HG03442 (cell line): ENCODE results near the gene TMEM200A.

Experiments used
- ATAC-seq: cut with Tn5 transposase; IDR thresholded peaks from one replicate; pipeline ENCODE4 v1.9.1; 2021; ENCODE audit warnings: mild to moderate bottlenecking, moderate library complexity; ENCODE audit not compliant: unreplicated experiment

Gene TMEM200A

DNA sequence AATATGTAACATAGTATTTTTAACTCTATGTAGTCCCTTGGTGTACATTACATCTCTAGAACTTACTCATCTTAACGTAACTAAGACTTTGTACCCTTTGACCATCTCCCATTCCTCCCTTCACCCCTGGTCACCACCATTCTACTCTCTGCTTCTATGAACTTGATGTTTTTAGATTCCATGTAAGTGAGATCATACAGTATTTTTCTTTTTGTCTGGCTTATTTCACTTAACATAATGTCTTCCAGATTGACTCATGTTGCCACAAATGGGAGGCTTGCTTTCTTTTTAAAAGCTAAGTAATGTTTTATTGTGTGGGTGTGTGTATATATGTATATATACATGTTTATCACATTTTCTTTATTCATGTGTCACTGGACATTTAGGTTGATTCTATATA lies 55.8 kb downstream of the TMEM200A start:
- ATAC-seq: no peak

DNA sequence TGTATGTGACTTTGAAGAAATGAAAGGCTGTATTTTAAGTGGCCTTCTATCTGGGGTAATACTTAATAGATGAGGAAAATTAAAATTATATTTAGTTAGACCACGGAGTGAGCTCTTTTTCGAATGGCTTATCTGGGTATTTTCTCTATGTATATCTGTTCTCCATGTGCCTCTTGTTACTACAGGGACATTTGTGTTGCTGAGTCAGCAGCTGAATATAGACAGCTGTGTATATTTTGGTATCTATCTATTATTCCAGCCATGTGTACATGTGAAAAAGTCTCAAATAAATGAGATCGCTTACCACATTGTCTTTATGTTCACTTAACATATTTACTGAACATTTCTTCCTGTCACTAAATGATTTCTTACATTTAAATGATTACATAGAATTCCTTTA lies 57.2 kb downstream of the TMEM200A start:
- no peak for ATAC-seq

DNA sequence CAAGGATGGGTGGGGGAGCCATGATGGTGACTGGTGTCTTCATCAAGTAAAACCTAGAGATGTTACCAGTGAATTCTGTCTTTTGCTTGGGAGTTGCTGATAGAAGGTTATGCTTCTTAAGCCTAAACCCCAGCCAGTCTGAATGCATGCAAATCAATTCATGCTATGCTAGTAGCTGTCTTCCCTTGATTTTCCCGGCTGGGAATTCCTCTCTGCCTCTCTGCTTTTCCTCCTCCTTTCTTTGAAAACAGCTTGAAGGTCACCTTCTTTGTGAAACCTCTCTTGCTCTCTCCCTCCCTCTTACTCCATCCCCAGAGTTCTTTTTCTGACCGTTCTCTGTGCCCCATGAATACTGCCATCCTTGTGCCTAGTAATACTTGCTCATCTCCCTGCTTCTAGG lies 58.9 kb downstream of the TMEM200A start:
- no peak for ATAC-seq

DNA sequence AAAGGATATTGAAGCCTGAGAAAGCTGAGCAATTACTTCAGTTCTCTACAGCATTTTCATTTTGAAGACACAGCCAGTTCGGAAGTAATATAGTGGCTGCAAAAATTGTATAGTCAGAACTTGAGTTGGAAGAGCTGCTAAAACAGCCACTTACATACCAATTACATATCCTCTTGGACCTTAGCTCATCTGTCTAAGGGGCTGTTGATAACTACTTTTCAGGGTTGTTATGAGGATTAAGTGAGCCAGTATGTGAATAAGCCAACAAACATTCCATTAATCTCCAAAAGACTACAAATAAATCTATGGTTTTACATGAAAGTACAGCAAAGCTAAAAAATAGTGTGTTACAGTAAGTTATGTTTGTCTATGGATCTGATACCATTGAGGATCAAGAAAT lies 59.7 kb downstream of the TMEM200A start:
- ATAC-seq: no peak

DNA sequence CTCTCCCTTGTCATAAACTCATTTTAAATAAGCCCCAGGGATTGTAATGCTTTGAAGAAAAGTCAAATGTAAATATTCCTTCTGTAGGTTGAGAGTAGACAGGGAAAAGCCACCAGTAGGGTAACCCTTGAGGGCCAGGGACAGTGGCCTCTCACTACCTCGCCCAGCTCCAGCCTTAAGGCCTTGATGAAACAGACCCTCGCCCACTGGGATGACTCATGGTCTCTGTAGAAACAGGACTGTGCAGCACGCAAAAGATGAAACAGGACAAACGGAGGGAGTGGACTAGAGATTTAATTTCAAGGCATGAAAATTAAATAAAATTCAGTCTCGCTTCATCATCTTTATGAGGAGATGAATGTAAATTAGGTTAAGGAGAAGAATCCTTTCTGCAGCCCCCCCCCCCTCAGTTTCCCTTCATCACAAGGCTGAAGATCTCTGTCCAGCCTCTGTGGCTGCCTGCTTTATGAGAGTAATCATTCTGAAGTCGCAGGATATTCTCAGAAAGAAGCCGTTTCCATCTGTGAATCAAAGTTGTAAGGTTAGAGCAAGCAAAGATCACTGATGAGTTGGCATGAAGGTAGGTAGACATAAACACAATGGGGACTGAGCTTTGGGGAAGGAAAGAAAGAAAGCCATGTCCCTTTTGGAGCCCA lies 60.4 kb downstream of the TMEM200A start:
- no peak for ATAC-seq

DNA sequence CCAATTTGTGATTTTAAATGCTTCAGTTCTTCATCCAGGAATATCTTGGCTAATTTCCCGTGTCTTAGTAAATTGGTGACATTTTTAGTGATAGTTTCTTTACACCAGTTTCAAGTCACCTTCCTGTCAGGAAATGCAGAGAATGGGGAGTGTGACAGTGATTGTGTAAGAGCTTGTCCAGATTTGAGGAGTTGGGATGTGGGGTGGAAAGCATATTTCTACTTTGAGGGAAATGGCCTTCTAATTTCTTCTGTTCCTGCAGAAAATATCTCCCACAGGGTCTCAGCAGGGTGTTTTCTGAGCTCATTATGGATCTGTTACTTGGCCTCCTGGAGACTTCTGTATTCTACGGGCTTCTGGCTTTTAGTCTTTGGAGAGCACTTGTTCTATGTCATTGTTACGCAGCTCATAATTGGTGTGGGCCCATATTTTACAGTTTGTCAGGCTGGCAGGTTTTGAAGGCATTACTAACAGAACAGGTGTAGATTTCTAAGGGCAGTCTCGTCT lies 65.6 kb downstream of the TMEM200A start:
- ATAC-seq: no peak

DNA sequence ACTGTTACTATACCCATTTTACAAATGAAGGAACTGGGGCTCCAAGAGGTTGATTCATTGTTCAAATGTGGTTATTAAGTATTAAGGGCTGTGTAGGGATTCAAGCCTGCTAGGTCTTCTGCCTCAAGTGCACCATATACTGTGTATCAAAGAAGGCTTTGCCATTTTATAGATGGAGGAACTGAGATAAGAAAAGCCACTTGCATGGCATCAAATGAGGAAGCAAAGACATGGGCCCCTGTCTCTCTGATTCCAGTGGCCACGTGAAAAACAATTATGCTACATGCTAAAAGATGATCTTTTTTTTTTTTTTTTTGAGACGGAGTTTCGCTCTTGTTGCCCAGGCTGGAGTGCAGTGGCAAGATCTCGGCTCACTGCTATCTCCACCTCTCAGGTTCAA lies 67.0 kb downstream of the TMEM200A start:
- ATAC-seq: no peak

DNA sequence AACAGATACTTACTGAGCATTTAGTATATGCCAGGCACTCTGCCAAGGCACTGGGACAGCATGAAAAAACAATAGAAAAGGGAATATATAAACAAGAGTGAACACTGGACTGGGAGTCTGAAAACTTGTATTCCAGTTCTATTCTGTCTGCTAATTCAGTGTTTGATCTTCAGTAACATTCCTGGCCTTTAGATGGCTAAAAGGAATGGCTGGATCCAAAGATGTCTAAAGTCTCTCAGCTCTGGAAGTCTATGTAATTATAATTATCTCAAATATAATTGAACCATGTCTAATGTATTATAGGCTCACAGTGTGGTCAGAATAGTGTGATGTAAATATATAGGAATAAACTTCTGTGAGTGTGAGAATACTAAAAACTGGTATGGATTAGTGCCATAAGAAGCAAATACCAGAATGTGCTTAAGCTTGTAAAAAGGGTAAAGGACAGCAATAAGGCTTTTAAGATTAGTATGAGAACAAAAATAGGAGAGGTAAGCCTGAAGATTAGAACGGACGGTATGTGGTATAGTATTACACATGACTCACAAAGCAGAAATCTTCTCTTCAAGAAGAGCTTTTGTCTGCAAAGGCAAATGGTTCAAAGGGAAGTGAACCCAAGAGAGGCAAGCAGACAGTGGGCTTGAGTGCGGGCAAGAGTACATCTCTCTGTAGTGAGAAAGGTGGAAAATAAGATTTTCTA lies 68.5 kb downstream of the TMEM200A start:
- no peak for ATAC-seq

DNA sequence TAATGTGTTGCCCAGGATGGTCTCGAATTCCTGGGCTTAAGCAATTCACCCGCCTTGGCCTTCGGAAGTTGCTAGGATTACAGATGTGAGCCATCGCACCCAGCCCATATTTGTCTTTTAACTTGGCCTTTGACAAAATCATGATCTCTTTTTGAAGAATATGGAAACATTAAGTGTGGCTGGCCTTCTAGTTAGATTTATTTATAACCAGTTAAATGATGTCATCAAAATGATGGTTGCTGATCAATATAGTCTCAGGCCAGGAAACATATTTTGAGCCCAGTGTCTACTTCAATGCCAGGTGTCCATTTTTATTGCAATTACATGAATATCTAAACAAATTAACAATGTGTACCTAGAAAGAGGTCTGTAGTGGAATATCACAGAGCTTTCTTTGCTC lies 69.4 kb downstream of the TMEM200A start:
- ATAC-seq: no peak

DNA sequence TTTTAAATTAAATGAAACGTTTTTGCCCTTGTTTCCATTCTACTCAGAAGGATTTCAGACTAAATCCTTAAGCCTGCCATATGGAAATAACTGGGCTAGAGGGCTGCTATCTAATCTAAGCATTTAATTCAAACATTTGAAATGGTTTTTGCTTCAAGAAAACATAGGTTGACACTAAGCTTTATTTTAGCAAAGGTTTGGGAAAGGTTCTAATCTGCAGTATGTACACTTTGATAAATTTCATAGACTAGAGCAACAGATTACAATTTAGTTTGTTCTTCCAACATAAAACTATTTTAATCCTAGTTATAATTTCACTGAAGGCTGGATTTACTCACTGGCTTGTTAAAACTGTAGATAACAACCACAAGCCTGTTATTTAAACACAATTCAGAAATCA lies 72.1 kb downstream of the TMEM200A start:
- no peak for ATAC-seq

DNA sequence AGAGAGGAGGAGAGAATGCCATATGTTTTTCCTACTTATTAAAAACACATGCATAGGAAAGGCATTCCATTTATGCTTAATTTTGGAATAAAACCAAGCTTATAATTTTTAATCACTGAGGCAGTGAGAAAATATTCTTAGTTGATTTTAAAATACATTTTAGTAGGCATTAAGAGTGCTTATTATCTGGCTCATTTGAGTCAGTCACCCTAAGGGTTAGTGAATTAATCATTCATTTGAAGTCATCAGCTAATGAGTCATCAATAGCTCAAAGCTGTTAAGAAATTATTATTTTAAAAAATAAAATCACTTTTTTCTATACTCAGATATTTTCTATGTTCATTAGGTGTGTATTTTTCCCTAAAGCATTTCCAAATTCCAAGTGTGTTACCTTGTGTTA lies 81.6 kb downstream of the TMEM200A start:
- ATAC-seq: no peak

DNA sequence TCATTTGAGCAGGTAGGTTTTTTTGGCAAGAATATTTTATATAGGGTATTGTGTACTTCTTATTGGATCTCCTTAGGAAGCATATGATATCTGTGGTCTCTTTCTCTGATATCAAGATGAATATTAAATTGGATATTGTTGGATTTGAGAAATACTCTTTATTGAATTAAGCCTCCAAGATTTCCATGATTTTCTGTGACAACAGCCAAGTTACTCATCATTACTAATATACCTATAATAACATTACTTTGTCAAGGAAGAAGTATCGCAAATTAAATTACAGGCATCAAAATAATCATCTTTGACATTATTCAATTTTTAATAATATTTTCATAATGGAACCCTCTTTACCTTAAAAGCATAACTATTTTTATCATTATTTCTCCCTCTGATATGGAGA lies 86.5 kb downstream of the TMEM200A start:
- ATAC-seq: no peak

DNA sequence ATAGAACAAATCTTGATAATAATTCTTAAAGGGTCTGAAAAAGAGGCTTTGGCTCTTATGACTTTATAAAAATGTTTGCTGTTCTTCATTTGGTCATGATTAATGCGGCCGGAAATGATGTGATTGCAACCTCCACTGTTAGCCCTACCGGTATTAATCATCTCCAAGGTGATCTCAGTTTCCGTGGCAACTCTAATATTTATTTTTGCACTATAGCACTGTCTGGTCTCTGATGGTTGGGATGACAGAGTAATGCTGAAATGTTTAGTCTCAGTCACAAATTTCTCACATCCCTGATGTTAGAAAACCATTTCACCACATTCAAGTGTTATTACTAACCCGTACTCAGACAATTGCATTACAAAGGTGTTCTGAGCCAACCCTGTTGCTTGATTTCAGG lies 87.4 kb downstream of the TMEM200A start:
- no peak for ATAC-seq

DNA sequence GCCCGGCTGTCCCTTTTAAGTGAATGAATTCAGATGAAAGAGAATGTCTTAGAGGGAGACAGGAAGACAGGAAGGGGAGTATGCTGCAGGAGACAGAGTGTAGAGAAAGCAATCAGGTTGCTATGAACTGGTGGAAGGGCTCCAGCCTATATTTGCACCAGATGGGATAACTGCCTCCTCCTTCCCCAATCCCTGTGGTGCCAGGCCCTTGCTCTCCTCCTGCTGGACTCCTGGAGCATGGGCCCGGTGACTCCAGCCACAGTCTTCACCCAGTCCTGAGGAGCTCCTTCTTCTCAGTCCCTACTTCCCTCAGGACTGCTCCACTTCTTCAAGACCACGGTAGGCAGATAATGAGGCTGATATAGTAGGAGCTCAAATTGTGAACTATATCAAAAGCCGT lies 91.8 kb downstream of the TMEM200A start:
- ATAC-seq: no peak

DNA sequence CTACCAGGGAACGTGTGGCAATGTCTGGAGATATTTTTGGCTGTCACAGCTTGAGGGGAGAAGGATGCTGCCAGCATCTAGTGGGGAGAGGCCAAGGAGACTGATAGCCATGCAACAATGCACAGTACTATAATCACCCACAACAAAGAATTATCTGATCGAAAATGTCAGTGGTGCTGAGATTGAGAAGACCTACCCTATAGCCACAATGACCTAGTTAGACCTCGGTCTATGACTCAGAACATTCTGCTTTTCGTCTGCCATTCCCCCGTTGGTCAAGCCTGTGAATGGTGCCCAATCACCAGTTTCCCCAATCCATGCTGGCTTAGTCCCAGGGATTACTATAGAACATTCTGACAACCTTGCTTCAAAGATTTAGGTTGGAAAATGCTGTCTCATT lies 93.5 kb downstream of the TMEM200A start:
- no peak for ATAC-seq

DNA sequence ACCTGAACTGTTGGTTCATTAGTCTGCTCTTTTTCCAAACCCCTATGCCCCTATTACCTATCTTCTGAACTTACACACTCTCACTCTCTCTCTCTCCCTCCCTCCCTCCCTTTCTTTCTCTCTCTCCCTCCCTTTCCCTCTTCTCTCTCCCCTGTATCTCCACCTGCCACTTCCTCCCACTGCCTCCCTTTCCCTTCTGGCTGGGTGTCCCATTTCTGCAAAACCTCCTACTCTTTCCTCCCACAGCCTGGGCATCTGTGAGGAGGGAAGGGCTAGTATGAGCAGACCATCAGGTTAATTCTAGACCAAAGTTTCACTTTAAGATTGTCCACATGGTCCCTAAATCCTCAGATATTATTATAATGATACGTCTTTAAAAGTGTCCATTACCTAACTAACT lies 95.1 kb downstream of the TMEM200A start:
- no peak for ATAC-seq

DNA sequence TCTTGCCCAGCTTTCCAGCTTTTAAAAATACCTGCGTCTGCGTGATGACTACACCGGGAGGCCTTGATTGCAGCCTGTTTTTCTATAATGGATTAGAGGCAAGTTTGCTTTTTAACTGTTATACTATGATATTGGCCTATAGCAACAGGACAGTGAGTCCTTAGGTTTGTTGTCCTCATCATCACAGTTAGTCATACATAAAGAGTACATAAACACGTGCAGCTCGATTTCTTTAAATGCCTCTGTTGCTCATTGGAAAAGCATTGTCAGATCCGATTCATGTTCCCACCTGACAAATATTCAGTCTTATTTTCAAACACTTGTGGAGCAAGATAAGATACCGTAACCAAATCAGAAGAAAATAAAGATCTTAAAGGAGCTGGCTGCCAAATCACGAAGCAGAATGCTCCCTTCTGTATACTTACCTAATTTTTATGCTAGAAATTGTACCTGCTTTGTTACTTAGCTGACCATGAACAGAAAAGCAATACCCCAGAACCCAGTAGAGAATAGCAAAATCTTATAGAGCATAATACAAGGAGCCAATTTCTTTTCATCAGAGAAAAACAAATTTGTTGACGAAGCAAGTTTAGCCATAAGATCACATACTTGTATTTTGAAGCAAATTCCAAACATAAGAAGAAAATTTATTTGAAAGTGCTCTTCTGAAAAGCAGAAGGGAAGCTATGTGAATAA lies 100.4 kb downstream of the TMEM200A start:
- no peak for ATAC-seq

DNA sequence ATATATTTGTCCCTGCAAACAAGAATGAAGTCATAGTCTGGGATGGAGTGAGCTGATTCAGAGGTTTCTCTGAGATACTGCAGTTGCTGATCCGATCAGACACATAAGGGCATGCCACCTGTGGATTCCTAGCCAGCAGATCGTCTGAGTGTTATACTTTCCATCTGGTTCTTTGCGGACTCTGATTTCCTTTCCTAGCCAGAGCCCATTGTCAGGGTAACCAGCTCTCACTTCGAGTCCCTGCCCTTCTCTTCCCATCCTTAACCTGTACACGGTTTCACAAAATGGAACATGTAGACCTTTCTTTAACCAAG lies 100.9 kb downstream of the TMEM200A start:
- ATAC-seq: no peak

DNA sequence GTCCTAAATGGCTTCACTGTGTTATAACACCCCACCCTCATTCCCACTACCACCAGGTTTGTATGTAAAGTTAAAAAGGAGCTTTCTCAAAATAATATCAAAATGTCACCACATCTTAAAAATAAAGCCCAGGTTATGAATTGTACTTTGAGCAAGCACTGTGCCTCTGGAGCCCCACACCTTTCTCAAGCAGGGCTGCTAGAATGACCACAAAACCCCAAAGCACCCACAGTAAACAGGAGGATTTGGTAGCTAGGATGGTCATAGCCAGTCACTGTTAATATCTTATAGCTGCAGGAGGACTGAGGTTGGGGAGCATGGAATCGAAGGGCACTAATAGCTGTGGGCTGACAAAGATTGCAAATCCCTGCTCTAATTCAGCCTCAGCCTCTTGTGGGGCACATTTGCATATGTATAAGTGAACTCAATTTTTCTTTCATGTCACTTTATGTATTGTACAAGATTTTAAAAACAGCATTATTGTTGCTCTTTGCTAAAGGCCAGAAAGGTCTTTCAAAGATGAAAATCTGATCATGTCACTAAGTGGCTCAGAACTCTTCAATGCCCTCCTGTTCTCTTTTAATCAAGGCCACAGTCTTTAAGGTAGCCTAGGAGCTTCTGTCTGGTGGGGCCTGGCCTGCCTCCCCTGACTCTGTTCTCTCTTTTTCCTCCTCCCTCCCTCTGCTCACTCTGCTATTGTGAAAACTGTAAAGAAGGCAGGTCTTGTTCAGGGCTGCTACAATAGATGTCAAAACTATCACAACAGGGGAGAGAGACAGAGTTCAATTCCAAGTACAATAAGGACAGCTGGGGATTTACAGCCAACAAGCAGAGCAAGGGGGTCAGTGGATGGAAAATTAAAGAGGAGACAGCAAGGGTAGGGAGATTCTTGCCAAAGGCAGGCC lies 101.6 kb downstream of the TMEM200A start:
- no peak for ATAC-seq

DNA sequence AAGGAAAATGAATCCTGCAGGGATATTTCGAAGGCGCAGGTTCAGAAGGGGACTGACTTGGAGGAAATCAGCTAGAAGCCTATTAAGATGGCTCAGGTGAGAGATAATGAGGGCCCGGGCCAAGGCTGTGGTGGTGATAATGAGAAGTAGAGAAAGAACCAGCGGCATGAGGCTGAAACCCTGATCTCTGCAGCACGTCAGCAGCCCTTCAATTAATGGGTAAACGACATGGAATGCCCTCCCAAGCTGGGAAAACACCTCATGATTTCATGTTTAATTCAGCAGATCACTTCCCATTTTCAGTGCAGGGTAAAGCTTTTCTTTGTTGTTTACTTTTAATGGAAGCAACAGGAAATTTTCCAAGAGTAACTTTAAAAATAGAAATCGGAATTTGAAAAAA lies 104.9 kb downstream of the TMEM200A start:
- ATAC-seq: no peak

DNA sequence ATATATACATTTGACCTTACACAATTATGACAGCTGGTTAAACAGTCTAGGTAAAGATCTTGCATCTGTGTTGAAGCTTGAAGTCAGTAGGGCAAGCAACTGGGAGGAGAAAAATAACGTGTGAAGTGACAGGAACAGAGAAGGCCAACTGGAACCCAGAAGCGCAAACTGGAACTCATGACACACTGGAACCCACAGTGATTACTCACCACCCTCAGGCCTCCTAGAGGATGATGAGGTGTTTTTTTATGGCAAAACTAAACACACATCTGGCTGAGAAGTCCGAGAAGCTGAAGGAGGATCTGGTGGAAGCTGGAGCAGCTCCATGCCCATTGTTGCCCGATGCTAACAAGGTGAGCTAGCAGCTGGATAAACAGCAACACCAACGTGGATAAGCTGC lies 108.1 kb downstream of the TMEM200A start:
- ATAC-seq: no peak
